GM12878 (cell line): ENCODE measurements around the gene TRERF1. TPM values are rescaled to one million over a fixed set of nuclear protein-coding genes. Genes with fewer than 3 reads are reported as not detected.

Experiments used
- ATAC-seq: fragments of 200-7000 bp; cut with Tn5 transposase; 3 replicates; pipeline ENCODE4 v1.9.1; 2020; ENCODE audit warnings: mild to moderate bottlenecking, moderate library complexity
- BruUV-seq: library from RNA; stranded (reverse); fragments of 400-500 nt; replicated peaks from 2 replicates; lab custom pipeline; 2021; lab: Mats Ljungman, UMichigan
- CTCF ChIA-PET: fragments of 300-600 bp; sonication (Branson Sonifier 250); formaldehyde crosslinking; extraction: SDS; loops from one replicate; lab custom pipeline; 2021; ENCODE audit warnings: inconsistent platforms; lab: Yijun Ruan, JAX
- POLR2A ChIA-PET: fragments of 350-600 bp; formaldehyde crosslinking; extraction: SDS; loops from one replicate; lab custom pipeline; 2021; ENCODE audit warnings: inconsistent platforms; lab: Charles Lee
- RAD21 ChIA-PET: fragments of 300-600 bp; sonication (Branson Sonifier 250); formaldehyde crosslinking; loops from one replicate; lab custom pipeline; 2023; ENCODE audit warnings: antibody characterized with exemption; ENCODE audit not compliant: unreplicated experiment; lab: Charles Lee
- SMC1A ChIA-PET: fragments of 300-600 bp; sonication (Branson Sonifier 250); formaldehyde crosslinking; loops from one replicate; lab custom pipeline; 2023; ENCODE audit not compliant: unreplicated experiment, uncharacterized antibody; lab: Charles Lee
- DNase-seq: peaks from one replicate; pipeline ENCODE4 v3.0.0-alpha.2; 2011; ENCODE audit warnings: low read depth, low spot score
- FAIRE-seq: peaks from 3 replicates; lab custom pipeline; 2011; peaks lifted over from hg19 to GRCh38; lab: Jason Lieb, UNC
- H2AFZ ChIP-seq: 2 replicates; pipeline ENCODE4 v1.6.0; 2011; ENCODE audit warnings: low read depth, low read length, control low read depth; ENCODE audit not compliant: control insufficient read depth
- H3K27ac ChIP-seq: 2 replicates; pipeline ENCODE4 v1.5.1; 2011; ENCODE audit warnings: control low read depth; ENCODE audit not compliant: control insufficient read depth, insufficient read depth
- H3K27me3 ChIP-seq, 2 experiments: replicated peaks in 1 of 2; 2 replicates each; pipeline versions ENCODE4 v1.6.0 to v1.6.1; 2011; ENCODE audit warnings: low read length in 1 of 2; ENCODE audit not compliant: control insufficient read depth in 2 of 2, insufficient read depth in 2 of 2
- H3K36me3 ChIP-seq, 2 experiments: 2 replicates each; pipeline ENCODE4 v1.5.1; 2011; ENCODE audit warnings: low read length in 1 of 2; ENCODE audit not compliant: control insufficient read depth in 2 of 2, insufficient read depth in 2 of 2
- H3K4me1 ChIP-seq: 2 replicates; pipeline ENCODE4 v1.6.1; 2011; ENCODE audit warnings: mild to moderate bottlenecking, low read length, moderate library complexity, mixed read lengths; ENCODE audit not compliant: control insufficient read depth, insufficient read depth
- H3K4me2 ChIP-seq: 2 replicates; pipeline ENCODE4 v1.6.0; 2011; ENCODE audit warnings: control low read depth; ENCODE audit not compliant: control insufficient read depth, insufficient read depth
- H3K4me3 ChIP-seq: fragments of 200-600 bp; sonication (generic); 2 replicates; pipeline ENCODE4 v1.5.1; 2016
- H3K79me2 ChIP-seq: 2 replicates; pipeline ENCODE4 v1.6.0; 2011; ENCODE audit warnings: low read length; ENCODE audit not compliant: control insufficient read depth, insufficient read depth
- H3K9ac ChIP-seq: 2 replicates; pipeline ENCODE4 v1.8.0; 2011; ENCODE audit warnings: low read length, control low read depth, mixed read lengths; ENCODE audit not compliant: control insufficient read depth, insufficient read depth
- H3K9me3 ChIP-seq: replicated peaks from 3 replicates; pipeline ENCODE4 v1.5.1; 2011; ENCODE audit warnings: mild to moderate bottlenecking, low read length; ENCODE audit not compliant: control insufficient read depth, insufficient read depth
- H4K20me1 ChIP-seq: 2 replicates; pipeline ENCODE4 v1.6.0; 2011; ENCODE audit not compliant: control insufficient read depth, insufficient read depth
- CHD1 ChIP-seq: IDR thresholded peaks from 2 replicates; pipeline ENCODE4 v1.6.1; 2012; ENCODE audit warnings: low read depth, low read length, improper control_type of control experiment
- ETV6 ChIP-seq, 2 experiments: fragments of 450-650 bp in 1 of 2; IDR thresholded peaks in 1 of 2; conservative IDR thresholded peaks in 1 of 2; 2 replicates each; pipeline ENCODE4 v1.6.1; 2014; ENCODE audit warnings: antibody characterized with exemption in 1 of 2, borderline replicate concordance in 1 of 2, low read depth in 1 of 2, mild to moderate bottlenecking in 1 of 2, moderate library complexity in 1 of 2
- KAT2A ChIP-seq: conservative IDR thresholded peaks from 2 replicates; pipeline ENCODE4 v1.6.1; 2011; ENCODE audit warnings: low read depth, low read length; ENCODE audit not compliant: control insufficient read depth
- ZNF207 ChIP-seq: fragments of 450-650 bp; IDR thresholded peaks from 2 replicates; pipeline ENCODE4 v1.6.1; 2014; ENCODE audit warnings: antibody characterized with exemption, mild to moderate bottlenecking, borderline replicate concordance
- WGBS: methylation state at CpG from one replicate; pipeline ENCODE4 v1.1.6; 2016; ENCODE audit warnings: low lambda C conversion rate; ENCODE audit not compliant: insufficient replicate concordance, insufficient coverage; ENCODE audit errors: missing lambda C conversion rate; 5-methylcytosine and 5-hydroxymethylcytosine counted together
- in situ Hi-C: fragments of 300-500 bp; cut with MboI; formaldehyde crosslinking; loops from 9 replicates; pipeline ENCODE4 v1.14.3; 2018; ENCODE audit warnings: mixed read lengths
- intact Hi-C: fragments of 100-400 bp; cut with micrococcal nuclease; formaldehyde crosslinking; loops from one replicate; pipeline ENCODE4 v1.14.2; 2022; ENCODE audit not compliant: unreplicated experiment
- polyA plus RNA-seq, 11 experiments: library from polyadenylated mRNA; depleted of rRNA in 4 of 11; unstranded in 6 of 11; stranded (reverse) in 5 of 11; fragments of >200 nt; fragmentation: Nextera tagmentation in 4 of 11; fragmentation: Illumina TruSeq in 1 of 11; extraction: Ambion mirVana in 4 of 11; extraction: Trizol in 1 of 11; gene quantifications; 1 replicate in 1 of 11; 2 replicates in 10 of 11; pipeline versions ENCODE4 v1.2.1 to v1.2.3, GENCODE V29; 2011 to 2016; ENCODE audit warnings: inconsistent platforms in 2 of 11, missing spikeins in 2 of 11, low read depth in 1 of 11
- total RNA-seq, 4 experiments: library from RNA; depleted of rRNA in 3 of 4; stranded (reverse); fragments of >200 nt in 3 of 4; fragmentation: Illumina TruSeq in 1 of 4; extraction: Trizol in 1 of 4; gene quantifications; 2 replicates each; pipeline versions ENCODE4 v1.2.1 to v1.2.3, GENCODE V29; 2013 to 2021

The TRERF1 gene
- total and polyA plus RNA-seq, 10 of the 15 experiments (the other 5 are each of a cell fraction or from before 2014, with no cell fraction given) = 2.2 to 19.4 (median 7.2) TPM

- ChIA-PET SMC1A (interaction anchor here (0.7 to 1.8 kb wide), 3 partner anchors 17 to 137 kb away, joined by 3 to 5 read pairs (median 5); no protein-coding TSS in a partner anchor), RAD21 (interaction anchor here (1.0 to 1.3 kb wide), 2 partner anchors 61 to 66 kb away, joined by 3 read pairs; no protein-coding TSS in a partner anchor), CTCF (interaction anchor here (1.6 to 1.8 kb wide), 2 partner anchors 17 to 162 kb away, joined by 4 read pairs; no protein-coding TSS in a partner anchor), POLR2A (interaction anchor here (0.5 to 1.0 kb wide), 3 partner anchors 9 to 400 kb away, joined by 3 read pairs; no protein-coding TSS in a partner anchor)
- H3K36me3 ChIP-seq = peaks cover 0 to 3% of the 10 kb centered on the region in 2 experiments; a peak in 1 of 4 replicates
- H4K20me1 ChIP-seq = no peaks in the 10 kb centered on the region
- no TSS peak for BruUV-seq
- 53% methylated on average over 5 of the region's 5 CpGs for WGBS
- no peak overlapping the region for H2AFZ ChIP-seq
- in situ Hi-C loops = no loop called here
- no peaks in the 10 kb centered on the region for H3K9me3 ChIP-seq
- H3K27ac ChIP-seq = no peak overlapping the region
- H3K4me1 ChIP-seq = peaks cover 45% of the 10 kb centered on the region
- intact Hi-C loops = no loop called here
- H3K27me3 ChIP-seq = no peaks in the 10 kb centered on the region
- H3K4me2 ChIP-seq = no peak overlapping the region
- no peak overlapping the region for H3K9ac ChIP-seq
- no peak for TF ChIP-seq KAT2A
- TF ChIP-seq ETV6 (conservative IDR thresholded peaks at IDR 0.05 in 1 of 2, IDR thresholded peaks at IDR 0.05 in 1 of 2; ENCODE audit: borderline replicate concordance in 1 of 2, low read depth in 1 of 2) = no peak
- no peak for TF ChIP-seq ZNF207
- TF ChIP-seq CHD1 = no peak
- DNase-seq = no peak
- no peak overlapping the region for H3K4me3 ChIP-seq
- FAIRE-seq = no peak
- H3K79me2 ChIP-seq = peaks cover 16% of the 10 kb centered on the region
- no peak for ATAC-seq
These were observed 66.4 kb downstream of the TRERF1 start for GRCh38 chr6:42385339-42385738.
